Trophoblast cell (in vitro differentiated cells and primary cell): ENCODE results near the gene KCNN3.

Experiments used
- DNase-seq, 2 donors: peaks; one replicate each; pipeline ENCODE4 v3.0.0-alpha.2; 2016
- H2AFZ ChIP-seq: 2 replicates; pipeline ENCODE4 v1.6.1; 2013; ENCODE audit warnings: low read length, moderate library complexity, mild to moderate bottlenecking; ENCODE audit not compliant: insufficient read depth, poor library complexity
- H2AK5ac ChIP-seq: 2 replicates; pipeline ENCODE4 v1.6.1; 2013; ENCODE audit warnings: mild to moderate bottlenecking, low read length
- H2BK120ac ChIP-seq: 2 replicates; pipeline ENCODE4 v1.6.1; 2013; ENCODE audit warnings: low read length, mild to moderate bottlenecking, moderate library complexity; ENCODE audit not compliant: insufficient read depth, poor library complexity
- H2BK12ac ChIP-seq: 2 replicates; pipeline ENCODE4 v1.6.1; 2013; ENCODE audit warnings: mild to moderate bottlenecking, low read length, moderate library complexity
- H2BK5ac ChIP-seq: 2 replicates; pipeline ENCODE4 v1.6.1; 2013; ENCODE audit warnings: low read length, low read depth, moderate library complexity, mild to moderate bottlenecking; ENCODE audit not compliant: poor library complexity
- H3K14ac ChIP-seq: 2 replicates; pipeline ENCODE4 v1.6.1; 2013; ENCODE audit warnings: mild to moderate bottlenecking, low read length
- H3K18ac ChIP-seq: 2 replicates; pipeline ENCODE4 v1.6.1; 2013; ENCODE audit warnings: mild to moderate bottlenecking, low read length
- H3K23ac ChIP-seq: 2 replicates; pipeline ENCODE4 v1.6.1; 2013; ENCODE audit warnings: low read length
- H3K27ac ChIP-seq: 2 replicates; pipeline ENCODE4 v1.5.1; 2013; ENCODE audit warnings: low read depth, mild to moderate bottlenecking, inconsistent platforms, low read length, moderate library complexity
- H3K27me3 ChIP-seq: 2 replicates; pipeline ENCODE4 v1.6.1; 2013; ENCODE audit warnings: inconsistent platforms, mild to moderate bottlenecking, low read length, moderate library complexity; ENCODE audit not compliant: insufficient read depth
- H3K36me3 ChIP-seq, 2 experiments: 1 replicate in 1 of 2; 2 replicates in 1 of 2; pipeline ENCODE4 v1.6.1; 2013; ENCODE audit warnings: low read length in 2 of 2, mild to moderate bottlenecking in 2 of 2, moderate library complexity in 1 of 2; ENCODE audit not compliant: insufficient read depth in 2 of 2, control insufficient read depth in 1 of 2
- H3K4ac ChIP-seq: 2 replicates; pipeline ENCODE4 v1.6.1; 2013; ENCODE audit warnings: low read depth, mild to moderate bottlenecking, low read length, moderate library complexity
- H3K4me1 ChIP-seq, 2 experiments: 1 replicate in 1 of 2; 2 replicates in 1 of 2; pipeline ENCODE4 v1.6.1; 2013; ENCODE audit warnings: low read length in 2 of 2, mild to moderate bottlenecking in 2 of 2, moderate library complexity in 1 of 2; ENCODE audit not compliant: insufficient read depth in 2 of 2, control insufficient read depth in 1 of 2
- H3K4me2 ChIP-seq: 2 replicates; pipeline ENCODE4 v1.6.1; 2013; ENCODE audit warnings: inconsistent platforms, mild to moderate bottlenecking, low read length, moderate library complexity
- H3K4me3 ChIP-seq: 2 replicates; pipeline ENCODE4 v1.5.1; 2013; ENCODE audit warnings: mild to moderate bottlenecking, low read depth, low read length, inconsistent platforms
- H3K79me1 ChIP-seq: one replicate; pipeline ENCODE4 v1.6.1; 2013; ENCODE audit warnings: low read length
- H3K79me2 ChIP-seq: 2 replicates; pipeline ENCODE4 v1.6.1; 2013; ENCODE audit warnings: low read length, mild to moderate bottlenecking; ENCODE audit not compliant: control insufficient read depth, insufficient read depth, poor library complexity
- H3K9ac ChIP-seq: 2 replicates; pipeline ENCODE4 v1.6.1; 2013; ENCODE audit warnings: mild to moderate bottlenecking, low read length
- H3K9me3 ChIP-seq: 2 replicates; pipeline ENCODE4 v1.6.1; 2013; ENCODE audit warnings: low read depth, mild to moderate bottlenecking, control low read depth, inconsistent platforms, low read length; ENCODE audit not compliant: insufficient read depth
- H4K12ac ChIP-seq: 2 replicates; pipeline ENCODE4 v1.6.1; 2013; ENCODE audit warnings: low read depth, mild to moderate bottlenecking, low read length, moderate library complexity
- H4K8ac ChIP-seq: 2 replicates; pipeline ENCODE4 v1.6.1; 2013; ENCODE audit warnings: low read depth, mild to moderate bottlenecking, low read length, moderate library complexity
- H4K91ac ChIP-seq: one replicate; pipeline ENCODE4 v1.6.1; 2013; ENCODE audit warnings: low read depth, mild to moderate bottlenecking, low read length, moderate library complexity
- WGBS: extraction: QIAGEN DNeasy Blood & Tissue Kit; methylation state at CpG from one replicate; pipeline ENCODE4 v1.1.7; 2013; ENCODE audit warnings: missing lambda C conversion rate; ENCODE audit not compliant: insufficient read length, insufficient coverage; ENCODE audit errors: extremely low coverage; 5-methylcytosine and 5-hydroxymethylcytosine counted together

Gene KCNN3

DNA sequence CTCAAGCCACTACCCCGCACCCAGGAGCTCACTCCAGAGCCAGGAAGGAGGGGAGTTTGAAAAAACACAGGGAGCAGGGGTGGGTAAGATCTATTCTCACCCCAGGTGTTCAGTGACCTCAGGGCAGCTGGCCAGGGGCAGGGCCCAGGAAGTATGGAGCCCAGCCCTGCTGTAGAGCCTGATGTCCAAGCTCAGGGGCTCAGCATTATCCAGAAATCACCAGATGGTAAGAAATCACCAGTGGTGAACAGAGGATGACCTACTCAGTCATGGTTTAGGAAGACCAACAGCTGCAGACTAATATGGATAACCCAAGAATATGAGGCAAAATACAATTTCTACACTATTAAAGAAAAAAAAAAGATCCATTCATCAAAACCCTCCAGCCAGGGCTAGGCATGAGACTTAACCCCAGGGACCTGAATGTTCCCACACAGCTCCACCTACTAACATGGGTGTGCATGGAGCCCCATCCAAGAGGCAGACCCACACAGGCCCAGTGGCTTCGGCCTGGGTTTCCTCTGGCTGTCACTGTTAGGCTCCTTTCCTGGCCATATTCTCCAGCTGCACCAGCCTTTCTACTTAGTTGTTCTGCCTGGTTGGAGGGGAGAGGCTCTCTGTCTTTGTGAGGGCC lies 67.6 kb downstream of the KCNN3 start:
- no peaks in the 10 kb centered on the region for H3K79me1 ChIP-seq
- no peak overlapping the region for H3K4me3 ChIP-seq
- no peak overlapping the region for H3K23ac ChIP-seq
- H3K9ac ChIP-seq, result no peak overlapping the region
- H4K91ac ChIP-seq, result no peak overlapping the region
- no peak overlapping the region for H3K4me2 ChIP-seq
- no peak overlapping the region for H4K12ac ChIP-seq
- H2BK12ac ChIP-seq, result no peak overlapping the region
- H2BK120ac ChIP-seq, result no peak overlapping the region
- no peak overlapping the region for H2AFZ ChIP-seq
- H3K27me3 ChIP-seq, result no peaks in the 10 kb centered on the region
- H2AK5ac ChIP-seq, result no peak overlapping the region
- H3K9me3 ChIP-seq, result no peaks in the 10 kb centered on the region
- H2BK5ac ChIP-seq, result no peak overlapping the region
- no peak overlapping the region for H3K4ac ChIP-seq
- WGBS, result no CpG with 5 or more reads among the region's 2 CpGs
- no peaks in the 10 kb centered on the region for H3K79me2 ChIP-seq
- no peak overlapping the region for H3K27ac ChIP-seq
- no peak for DNase-seq
- no peaks in the 10 kb centered on the region for H3K36me3 ChIP-seq
- H3K18ac ChIP-seq, result no peak overlapping the region
- H3K14ac ChIP-seq, result no peak overlapping the region
- H4K8ac ChIP-seq, result no peak overlapping the region
- H3K4me1 ChIP-seq, result no peaks in the 10 kb centered on the region

DNA sequence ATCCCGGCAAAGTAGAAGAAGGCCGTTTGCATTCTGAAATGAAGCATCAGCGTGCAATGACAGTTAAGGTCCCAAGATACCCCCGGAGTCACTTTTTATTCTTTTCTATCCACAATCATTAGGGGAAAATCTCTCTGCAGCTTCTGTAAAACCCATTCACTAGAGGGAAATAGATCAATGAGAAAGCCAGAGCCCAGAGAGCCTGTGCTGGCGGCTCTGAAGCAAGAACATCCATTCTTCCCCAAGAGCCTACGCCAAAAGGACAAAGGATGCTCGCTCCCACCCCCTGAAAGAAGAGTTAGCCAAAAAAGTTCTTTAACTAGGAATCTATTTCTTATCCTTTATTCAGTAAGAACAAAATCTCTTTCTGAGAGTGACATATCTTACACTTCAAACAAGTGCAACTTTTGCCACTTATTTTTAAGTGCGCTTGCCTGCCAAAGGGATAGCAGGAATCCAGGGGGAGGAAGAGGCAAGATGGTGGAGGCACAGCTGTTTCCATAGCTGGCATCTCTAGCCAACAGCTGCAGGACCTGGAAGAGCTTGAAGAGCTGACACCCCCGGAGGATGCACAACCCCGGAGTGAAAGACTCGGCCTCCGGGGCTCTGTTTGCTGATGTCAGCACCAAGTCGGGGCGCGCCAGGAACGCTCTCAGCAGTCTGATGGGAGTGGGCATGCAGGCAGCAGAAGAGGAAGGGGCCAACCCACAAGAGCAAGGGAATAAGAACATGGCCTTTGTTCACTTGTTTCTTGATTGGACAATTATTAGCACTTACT lies 68.7 kb downstream of the KCNN3 start:
- no peak overlapping the region for H2BK5ac ChIP-seq
- H3K27ac ChIP-seq, result no peak overlapping the region
- no peaks in the 10 kb centered on the region for H3K79me2 ChIP-seq
- no peak overlapping the region for H3K18ac ChIP-seq
- no peaks in the 10 kb centered on the region for H3K27me3 ChIP-seq
- no peak overlapping the region for H3K4me2 ChIP-seq
- H2BK120ac ChIP-seq, result no peak overlapping the region
- no peak overlapping the region for H3K4ac ChIP-seq
- no peaks in the 10 kb centered on the region for H3K4me1 ChIP-seq
- no peak for DNase-seq
- no CpG with 5 or more reads among the region's 16 CpGs for WGBS
- H2AK5ac ChIP-seq, result no peak overlapping the region
- H4K91ac ChIP-seq, result no peak overlapping the region
- H4K12ac ChIP-seq, result no peak overlapping the region
- H3K36me3 ChIP-seq, result no peaks in the 10 kb centered on the region
- H4K8ac ChIP-seq, result no peak overlapping the region
- H3K9me3 ChIP-seq, result no peaks in the 10 kb centered on the region
- H2AFZ ChIP-seq, result no peak overlapping the region
- H3K23ac ChIP-seq, result no peak overlapping the region
- H3K79me1 ChIP-seq, result no peaks in the 10 kb centered on the region
- no peak overlapping the region for H3K4me3 ChIP-seq
- no peak overlapping the region for H3K14ac ChIP-seq
- no peak overlapping the region for H2BK12ac ChIP-seq
- no peak overlapping the region for H3K9ac ChIP-seq

DNA sequence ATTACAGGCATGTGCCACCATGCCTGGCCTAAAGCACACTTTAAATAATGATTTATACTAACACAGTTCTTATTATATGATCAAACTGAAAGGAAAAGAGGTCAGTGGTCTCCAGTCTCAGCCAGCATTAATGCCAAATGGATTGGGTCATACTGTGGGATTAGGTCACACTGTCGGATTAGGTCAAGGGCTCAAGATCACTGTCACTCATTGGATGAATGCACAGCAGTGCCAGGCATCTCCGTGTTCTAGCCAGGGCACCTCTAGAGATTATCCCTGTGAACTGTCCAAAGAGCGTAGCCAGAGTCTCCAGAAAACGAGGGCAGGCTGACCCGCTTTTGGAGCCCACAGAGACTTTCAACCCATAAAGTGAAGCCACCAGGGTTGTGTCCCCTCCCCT lies 70.9 kb downstream of the KCNN3 start:
- no peak overlapping the region for H2BK120ac ChIP-seq
- no peak overlapping the region for H3K4me2 ChIP-seq
- DNase-seq, result no peak
- no peaks in the 10 kb centered on the region for H3K27me3 ChIP-seq
- no peaks in the 10 kb centered on the region for H3K36me3 ChIP-seq
- H3K4me1 ChIP-seq, result no peaks in the 10 kb centered on the region
- H2AK5ac ChIP-seq, result no peak overlapping the region
- H4K91ac ChIP-seq, result no peak overlapping the region
- H3K18ac ChIP-seq, result no peak overlapping the region
- WGBS, result no CpG with 5 or more reads among the region's 5 CpGs
- no peak overlapping the region for H2BK5ac ChIP-seq
- H4K12ac ChIP-seq, result no peak overlapping the region
- H3K79me1 ChIP-seq, result no peaks in the 10 kb centered on the region
- H3K27ac ChIP-seq, result no peak overlapping the region
- no peak overlapping the region for H2BK12ac ChIP-seq
- no peak overlapping the region for H2AFZ ChIP-seq
- H3K14ac ChIP-seq, result no peak overlapping the region
- H3K4ac ChIP-seq, result no peak overlapping the region
- no peak overlapping the region for H4K8ac ChIP-seq
- no peak overlapping the region for H3K9ac ChIP-seq
- no peaks in the 10 kb centered on the region for H3K79me2 ChIP-seq
- H3K9me3 ChIP-seq, result no peaks in the 10 kb centered on the region
- no peak overlapping the region for H3K23ac ChIP-seq
- H3K4me3 ChIP-seq, result no peak overlapping the region

DNA sequence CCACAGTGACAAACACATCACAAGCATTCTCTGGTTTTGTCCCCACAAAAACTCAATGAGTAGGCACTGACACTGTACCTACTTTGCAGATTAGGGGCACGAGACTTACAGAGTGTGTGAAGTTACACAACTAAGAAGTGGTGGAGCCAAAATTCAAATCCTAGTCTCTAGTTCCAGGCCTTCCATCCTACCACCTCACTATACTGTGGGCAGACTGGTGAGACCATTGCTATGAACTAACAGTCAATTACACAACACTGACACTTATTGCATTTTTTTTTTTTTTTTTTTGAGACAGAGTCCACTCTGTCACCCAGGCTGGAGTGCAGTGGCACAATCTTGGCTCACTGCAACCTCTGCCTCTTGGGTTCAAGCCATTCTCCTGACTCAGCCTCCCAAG lies 71.4 kb downstream of the KCNN3 start:
- no CpG with 5 or more reads among the region's 1 CpG for WGBS
- no peaks in the 10 kb centered on the region for H3K79me2 ChIP-seq
- H3K4me2 ChIP-seq, result no peak overlapping the region
- no peak overlapping the region for H3K4me3 ChIP-seq
- no peak overlapping the region for H2BK120ac ChIP-seq
- H2AK5ac ChIP-seq, result no peak overlapping the region
- H3K27ac ChIP-seq, result no peak overlapping the region
- H2AFZ ChIP-seq, result no peak overlapping the region
- H4K91ac ChIP-seq, result no peak overlapping the region
- no peak for DNase-seq
- H3K9ac ChIP-seq, result no peak overlapping the region
- H4K12ac ChIP-seq, result no peak overlapping the region
- no peak overlapping the region for H2BK12ac ChIP-seq
- H3K27me3 ChIP-seq, result no peaks in the 10 kb centered on the region
- no peak overlapping the region for H2BK5ac ChIP-seq
- no peak overlapping the region for H3K23ac ChIP-seq
- no peaks in the 10 kb centered on the region for H3K4me1 ChIP-seq
- H4K8ac ChIP-seq, result no peak overlapping the region
- no peak overlapping the region for H3K14ac ChIP-seq
- H3K36me3 ChIP-seq, result no peaks in the 10 kb centered on the region
- no peak overlapping the region for H3K18ac ChIP-seq
- H3K9me3 ChIP-seq, result no peaks in the 10 kb centered on the region
- H3K79me1 ChIP-seq, result no peaks in the 10 kb centered on the region
- no peak overlapping the region for H3K4ac ChIP-seq
